CD14-positive monocyte (primary cell): ENCODE measurements around the gene STYXL2. TPM values are rescaled to one million over a fixed set of nuclear protein-coding genes. Genes with fewer than 3 reads are reported as not detected.

Experiments
- DNase-seq, 3 donors: peaks; one replicate each; pipeline ENCODE4 v3.0.0-alpha.2; 2011 to 2022
- H2AFZ ChIP-seq: 2 replicates; pipeline ENCODE4 v1.6.0; 2012; ENCODE audit warnings: mild to moderate bottlenecking, low read depth, low read length, inconsistent platforms; ENCODE audit not compliant: insufficient read depth, poor library complexity, severe bottlenecking
- H3K27ac ChIP-seq, 2 donors: 1 replicate in 1 of 2; 2 replicates in 1 of 2; pipeline ENCODE4 v1.5.1; 2012 to 2013; ENCODE audit warnings: low read length in 2 of 2, control low read depth in 1 of 2, inconsistent platforms in 1 of 2, low read depth in 1 of 2, mild to moderate bottlenecking in 1 of 2
- H3K27me3 ChIP-seq, 2 donors: one replicate each; pipeline versions ENCODE4 v1.6.0 to v1.6.1; 2011 to 2013; ENCODE audit warnings: low read length in 2 of 2; ENCODE audit not compliant: control insufficient read depth in 2 of 2, insufficient read depth in 2 of 2
- H3K36me3 ChIP-seq, 2 donors: replicated peaks in 1 of 2; 1 replicate in 1 of 2; 2 replicates in 1 of 2; pipeline versions ENCODE4 v1.5.1 to v1.6.1; 2012 to 2013; ENCODE audit warnings: low read length in 2 of 2, control low read depth in 1 of 2, inconsistent platforms in 1 of 2, mild to moderate bottlenecking in 1 of 2; ENCODE audit not compliant: insufficient read depth in 2 of 2, control insufficient read depth in 1 of 2
- H3K4me1 ChIP-seq, 2 donors: 1 replicate in 1 of 2; 2 replicates in 1 of 2; pipeline versions ENCODE4 v1.5.1 to v1.6.1; 2012 to 2013; ENCODE audit warnings: low read length in 2 of 2, control low read depth in 1 of 2, inconsistent platforms in 1 of 2, mild to moderate bottlenecking in 1 of 2, moderate library complexity in 1 of 2; ENCODE audit not compliant: insufficient read depth in 2 of 2, control insufficient read depth in 1 of 2
- H3K4me2 ChIP-seq: replicated peaks from 2 replicates; pipeline ENCODE3; 2012; ENCODE audit warnings: low read length, moderate library complexity, mild to moderate bottlenecking; ENCODE audit not compliant: poor library complexity, severe bottlenecking; ENCODE audit errors: extremely low read depth
- H3K4me3 ChIP-seq, 3 experiments: fragments of 200-600 bp in 1 of 3; sonication (generic) in 1 of 3; replicated peaks in 1 of 3; 1 replicate in 2 of 3; 2 replicates in 1 of 3; pipeline ENCODE4 v1.5.1; 2011 to 2013; ENCODE audit warnings: low read length in 3 of 3, mild to moderate bottlenecking in 3 of 3, control low read depth in 2 of 3, low read depth in 2 of 3, inconsistent platforms in 1 of 3, moderate library complexity in 1 of 3
- H3K79me2 ChIP-seq: 2 replicates; pipeline ENCODE4 v1.6.0; 2012; ENCODE audit warnings: mild to moderate bottlenecking, control low read depth, inconsistent platforms, low read length, moderate library complexity; ENCODE audit not compliant: insufficient read depth
- H3K9ac ChIP-seq: 2 replicates; pipeline ENCODE4 v1.6.0; 2017; ENCODE audit warnings: low read length, mild to moderate bottlenecking; ENCODE audit not compliant: insufficient read depth, poor library complexity, severe bottlenecking
- H3K9me3 ChIP-seq, 2 donors: replicated peaks in 1 of 2; 1 replicate in 1 of 2; 2 replicates in 1 of 2; pipeline versions ENCODE4 v1.5.1 to v1.6.1; 2012 to 2013; ENCODE audit warnings: low read length in 2 of 2, control low read depth in 1 of 2; ENCODE audit not compliant: control insufficient read depth in 1 of 2, insufficient read depth in 1 of 2
- H4K20me1 ChIP-seq: 2 replicates; pipeline ENCODE4 v1.6.0; 2012; ENCODE audit warnings: mild to moderate bottlenecking, low read length, control low read depth, moderate library complexity; ENCODE audit not compliant: insufficient read depth
- H3K27ac Mint-ChIP-seq, 7 donors: one replicate each; pipeline ENCODE4 v1.8.0; 2020; ENCODE audit warnings: mild to moderate bottlenecking in 7 of 7, mixed read lengths in 7 of 7, moderate library complexity in 6 of 7, inconsistent platforms in 2 of 7
- H3K27me3 Mint-ChIP-seq, 3 donors: one replicate each; pipeline ENCODE4 v1.8.0; 2021 to 2022; ENCODE audit warnings: low read depth in 3 of 3, mild to moderate bottlenecking in 3 of 3, mixed read lengths in 3 of 3, moderate library complexity in 3 of 3, inconsistent platforms in 1 of 3
- H3K36me3 Mint-ChIP-seq, 2 donors: one replicate each; pipeline ENCODE4 v1.8.0; 2020; ENCODE audit warnings: mixed read lengths in 2 of 2, inconsistent platforms in 1 of 2, mild to moderate bottlenecking in 1 of 2
- H3K4me1 Mint-ChIP-seq: one replicate; pipeline ENCODE4 v1.8.0; 2020; ENCODE audit warnings: mild to moderate bottlenecking, mixed read lengths
- H3K4me3 Mint-ChIP-seq, 2 donors: one replicate each; pipeline ENCODE4 v1.8.0; 2020; ENCODE audit warnings: mild to moderate bottlenecking in 2 of 2, mixed read lengths in 2 of 2, moderate library complexity in 1 of 2
- H3K9me3 Mint-ChIP-seq, 7 donors: one replicate each; pipeline ENCODE4 v1.8.0; 2020 to 2022; ENCODE audit warnings: mixed read lengths in 7 of 7, mild to moderate bottlenecking in 6 of 7, moderate library complexity in 6 of 7, inconsistent platforms in 2 of 7
- WGBS: methylation state at CpG from one replicate; pipeline ENCODE4 v1.1.5; 2013; ENCODE audit warnings: missing lambda C conversion rate; ENCODE audit not compliant: insufficient coverage; 5-methylcytosine and 5-hydroxymethylcytosine counted together
- intact Hi-C, 2 donors: fragments of 100-400 bp; cut with micrococcal nuclease; formaldehyde crosslinking; loops; one replicate each; pipeline versions ENCODE4 v1.15.0 to v1.15.1; 2023
- polyA plus RNA-seq, 3 donors: library from polyadenylated mRNA; depleted of rRNA in 1 of 3; unstranded in 2 of 3; stranded (reverse) in 1 of 3; fragments of 300-500 nt in 2 of 3; fragments of >200 nt in 1 of 3; fragmentation: Illumina TruSeq in 2 of 3; gene quantifications; 1 replicate in 2 of 3; 2 replicates in 1 of 3; pipeline ENCODE4 v1.2.3, GENCODE V29; 2012 to 2021
- TF ChIP-seq, protein P1 (sequence below): fragments of 200-600 bp; IDR thresholded peaks from one replicate; pipeline ENCODE4 v1.8.0; 2022; ENCODE audit warnings: antibody characterized with exemption, mild to moderate bottlenecking

Gene STYXL2
- polyA plus RNA-seq, 3 donors = not detected

DNA sequence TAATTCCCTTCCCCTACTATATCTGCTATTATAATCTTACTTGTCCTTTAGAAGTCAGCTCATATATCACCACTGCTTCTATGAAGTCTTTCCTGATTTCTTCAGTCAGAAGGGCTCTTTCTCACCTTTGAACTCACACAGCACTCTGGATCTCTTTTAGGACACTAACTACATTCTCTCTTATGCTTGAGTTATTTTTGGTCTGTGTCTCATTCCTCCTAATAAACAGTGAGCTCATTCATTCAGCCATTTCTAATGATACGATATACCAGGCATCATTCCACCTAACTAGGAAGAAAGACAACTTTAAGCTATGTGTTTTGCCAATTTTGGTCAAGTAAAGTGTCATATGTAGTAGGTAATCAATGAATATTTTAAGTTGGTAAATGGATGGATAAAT is 1.2 kb upstream of the STYXL2 start:
- H2AFZ ChIP-seq = no peak overlapping the region
- Mint-ChIP-seq H3K27me3 (peaks cover 0 to 5% (median 0%) of the 10 kb centered on the region in 3 donors), H3K36me3 (no peaks in the 10 kb centered on the region), H3K4me1 (peaks cover 42% of the 10 kb centered on the region), H3K4me3 (no peak overlapping the region), H3K27ac (no peak overlapping the region), H3K9me3 (peaks cover 0 to 6% (median 0%) of the 10 kb centered on the region in 7 donors)
- no peaks in the 10 kb centered on the region for H3K79me2 ChIP-seq
- H3K36me3 ChIP-seq = no peaks in the 10 kb centered on the region
- no peaks in the 10 kb centered on the region for H4K20me1 ChIP-seq
- intact Hi-C loops = no loop called here
- H3K4me2 ChIP-seq = no peak overlapping the region
- no peak overlapping the region for H3K27ac ChIP-seq
- DNase-seq = no peak
- no peak overlapping the region for H3K4me3 ChIP-seq
- TF ChIP-seq, protein P1, sequence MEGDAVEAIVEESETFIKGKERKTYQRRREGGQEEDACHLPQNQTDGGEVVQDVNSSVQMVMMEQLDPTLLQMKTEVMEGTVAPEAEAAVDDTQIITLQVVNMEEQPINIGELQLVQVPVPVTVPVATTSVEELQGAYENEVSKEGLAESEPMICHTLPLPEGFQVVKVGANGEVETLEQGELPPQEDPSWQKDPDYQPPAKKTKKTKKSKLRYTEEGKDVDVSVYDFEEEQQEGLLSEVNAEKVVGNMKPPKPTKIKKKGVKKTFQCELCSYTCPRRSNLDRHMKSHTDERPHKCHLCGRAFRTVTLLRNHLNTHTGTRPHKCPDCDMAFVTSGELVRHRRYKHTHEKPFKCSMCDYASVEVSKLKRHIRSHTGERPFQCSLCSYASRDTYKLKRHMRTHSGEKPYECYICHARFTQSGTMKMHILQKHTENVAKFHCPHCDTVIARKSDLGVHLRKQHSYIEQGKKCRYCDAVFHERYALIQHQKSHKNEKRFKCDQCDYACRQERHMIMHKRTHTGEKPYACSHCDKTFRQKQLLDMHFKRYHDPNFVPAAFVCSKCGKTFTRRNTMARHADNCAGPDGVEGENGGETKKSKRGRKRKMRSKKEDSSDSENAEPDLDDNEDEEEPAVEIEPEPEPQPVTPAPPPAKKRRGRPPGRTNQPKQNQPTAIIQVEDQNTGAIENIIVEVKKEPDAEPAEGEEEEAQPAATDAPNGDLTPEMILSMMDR = no peak
- H3K27me3 ChIP-seq = no peaks in the 10 kb centered on the region
- H3K9ac ChIP-seq = no peak overlapping the region
- H3K9me3 ChIP-seq = no peaks in the 10 kb centered on the region
- WGBS = no CpG with 5 or more reads among the region's 1 CpG
- H3K4me1 ChIP-seq = peaks cover 21 to 32% of the 10 kb centered on the region in 2 donors

DNA sequence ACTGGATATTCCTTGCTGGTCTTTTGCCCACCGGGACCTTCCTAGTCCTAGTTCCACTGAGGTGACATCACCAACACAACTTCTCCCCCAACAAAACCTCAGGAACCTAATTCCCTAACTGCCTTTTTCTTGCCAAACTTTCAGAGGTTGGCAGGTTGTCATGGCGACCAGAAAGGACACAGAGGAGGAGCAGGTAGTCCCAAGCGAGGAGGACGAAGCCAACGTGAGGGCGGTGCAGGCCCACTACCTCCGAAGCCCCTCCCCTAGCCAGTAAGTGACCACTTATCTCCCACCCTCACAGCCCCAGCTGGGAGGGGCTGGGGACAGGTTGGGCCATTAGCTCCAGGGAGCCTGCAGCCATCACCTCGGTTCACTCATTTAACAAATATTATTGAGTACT is 815 bp downstream of the STYXL2 start:
- Mint-ChIP-seq H3K27me3 (peaks cover 0 to 1% (median 0%) of the 10 kb centered on the region in 3 donors), H3K9me3 (peaks cover 0 to 6% (median 0%) of the 10 kb centered on the region in 7 donors), H3K36me3 (no peaks in the 10 kb centered on the region), H3K27ac (peak overlapping the region in 2 of 7 donors; percentile 17 to 42), H3K4me3 (no peak overlapping the region), H3K4me1 (peaks cover 37% of the 10 kb centered on the region)
- H3K4me2 ChIP-seq = no peak overlapping the region
- WGBS = 82% methylated on average over 3 of the region's 8 CpGs
- H3K4me1 ChIP-seq = peaks cover 21 to 28% of the 10 kb centered on the region in 2 donors
- no peaks in the 10 kb centered on the region for H3K27me3 ChIP-seq
- no peak overlapping the region for H3K4me3 ChIP-seq
- no peaks in the 10 kb centered on the region for H3K36me3 ChIP-seq
- H3K9me3 ChIP-seq = no peaks in the 10 kb centered on the region
- no peaks in the 10 kb centered on the region for H3K79me2 ChIP-seq
- no peak overlapping the region for H3K27ac ChIP-seq
- no peak overlapping the region for H2AFZ ChIP-seq
- no peaks in the 10 kb centered on the region for H4K20me1 ChIP-seq
- intact Hi-C loops = no loop called here
- TF ChIP-seq, protein P1 = no peak
- H3K9ac ChIP-seq = peak overlapping the region; percentile 9
- DNase-seq = no peak
